ENCODE data around the gene CCDC146.
A peak's percentile ranks its signal among the peaks of the same experiment; 100 is the strongest.
"Not testable (repeated sequence)": the region's sequence is repeated elsewhere in the genome, so short reads cannot be mapped to it uniquely, and the experiment has no call there.

The CCDC146 gene

DNA sequence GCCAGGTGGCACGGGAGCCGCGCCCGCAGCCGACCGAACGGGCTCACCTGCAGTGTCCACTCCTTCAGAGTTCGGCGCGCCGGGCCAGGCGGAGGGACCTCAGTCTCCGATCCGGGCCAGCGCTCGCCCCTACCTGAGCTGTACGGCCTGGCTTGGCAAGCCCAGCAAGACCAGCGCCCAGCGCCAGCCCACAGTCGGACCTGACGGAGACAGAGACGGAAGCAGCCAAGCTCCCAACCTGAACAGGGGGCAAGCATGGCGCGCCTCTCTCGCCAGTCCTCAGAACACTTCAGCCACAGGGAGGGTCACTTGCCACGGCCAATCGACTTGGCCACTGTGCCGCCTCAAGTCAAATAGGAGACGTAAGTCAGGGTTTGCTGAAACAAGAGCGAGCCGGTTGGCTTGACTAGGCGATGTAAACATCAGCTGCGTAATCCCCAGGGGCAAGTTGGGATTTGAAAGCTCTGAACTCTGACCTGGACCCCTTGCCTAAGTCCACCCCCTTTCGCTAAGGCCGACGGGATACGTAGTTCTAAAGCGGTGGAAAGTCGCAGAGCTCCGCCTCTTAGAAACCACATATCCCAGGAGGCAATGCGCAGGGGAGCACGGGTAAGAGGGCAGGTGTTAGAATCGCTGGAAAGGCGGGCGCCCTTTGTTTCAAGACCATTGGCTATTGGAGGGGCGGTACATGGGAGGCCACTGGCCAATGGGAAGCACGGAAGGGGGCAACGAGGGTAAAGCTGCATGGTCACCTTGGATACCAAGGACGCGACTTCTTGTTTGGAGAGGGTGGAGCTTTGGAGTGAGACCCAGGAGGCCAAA is at the start of gene CCDC146:
Gene CCDC146, plus strand, starts transcription at position 756 of the 822 bp plus-strand sequence. CDS start 45,054 bp downstream, outside the sequence.
- DNase-seq (ENCODE audit: low spot score): peak; percentile 98

DNA sequence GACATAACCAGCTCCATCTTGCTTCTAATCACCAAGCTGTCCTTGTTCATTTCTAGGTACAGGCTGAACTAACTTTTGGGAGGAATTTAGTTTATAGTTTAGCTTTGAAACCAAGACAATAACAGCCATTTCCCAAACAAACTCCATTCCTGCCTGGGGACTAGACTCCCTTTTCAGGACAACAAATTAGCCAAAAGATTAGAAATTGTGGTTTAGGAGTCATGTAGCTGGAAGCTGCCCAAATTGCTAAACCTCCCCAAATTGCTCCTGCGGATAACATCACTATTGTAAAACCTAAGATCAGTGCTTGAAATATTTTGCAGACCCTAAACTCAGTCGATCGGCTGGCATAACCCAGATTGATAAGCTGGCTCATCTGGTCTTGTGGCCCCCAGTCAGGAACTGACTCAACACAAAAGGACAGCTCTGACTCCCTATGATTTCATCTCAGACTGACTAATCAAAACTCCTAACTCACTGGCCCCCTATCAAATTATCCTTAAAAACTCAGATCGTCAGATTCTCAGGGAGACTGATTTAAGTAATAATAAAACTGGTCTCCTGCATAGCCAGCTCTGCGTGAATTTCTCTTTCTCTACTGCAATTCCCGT is 47.5 kb upstream of the CCDC146 start:
- not testable (repeated sequence) for DNase-seq (ENCODE audit: low spot score)

DNA sequence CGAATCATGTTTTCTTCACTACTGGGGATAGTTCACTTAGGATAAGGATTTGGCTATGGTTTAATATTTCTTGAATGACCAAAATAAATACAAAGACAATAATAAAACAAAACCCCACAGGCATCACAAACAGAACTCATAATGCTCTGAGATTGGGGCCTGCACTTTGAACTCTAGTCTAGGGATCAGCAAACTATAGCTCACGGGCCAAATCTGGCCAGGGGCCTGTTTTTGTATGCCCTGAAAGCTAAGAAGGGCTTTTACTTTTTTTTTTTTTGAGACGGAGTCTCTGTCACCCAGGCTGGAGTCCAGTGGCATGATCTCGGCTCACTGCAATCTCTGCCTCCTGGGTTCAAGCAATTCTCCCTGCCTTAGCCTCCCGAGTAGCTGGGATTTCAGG is 45.4 kb upstream of the CCDC146 start:
- not testable (repeated sequence) for DNase-seq (ENCODE audit: low spot score)

- DNase-seq (ENCODE audit: low spot score): not testable (repeated sequence)
Measured at GRCh38 chr7:77079112-77079511, 43.3 kb upstream of the CCDC146 start.

DNA sequence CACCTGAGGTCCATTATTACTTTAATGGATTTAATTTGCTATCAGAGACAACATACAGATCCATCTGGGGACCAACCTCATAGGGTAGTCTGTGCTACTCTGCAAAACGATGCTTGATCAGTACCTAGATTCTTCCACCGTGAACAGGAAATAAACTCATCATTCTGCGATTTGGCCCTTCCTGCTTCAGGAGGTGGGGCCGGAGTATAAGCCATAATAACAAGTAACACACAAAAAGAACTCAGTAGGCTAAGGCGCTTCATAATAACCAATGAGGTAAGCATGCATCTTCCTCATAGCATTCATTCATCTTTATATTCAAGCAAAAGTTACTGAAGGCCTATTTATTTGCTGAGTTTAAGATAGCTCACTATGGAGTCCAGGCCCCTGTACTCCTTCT is 42.8 kb upstream of the CCDC146 start:
- DNase-seq (ENCODE audit: low spot score): not testable (repeated sequence)

GRCh38 chr7:77080236-77080635 is 42.2 kb upstream of the CCDC146 start:
- DNase-seq (ENCODE audit: low spot score): not testable (repeated sequence)

DNA sequence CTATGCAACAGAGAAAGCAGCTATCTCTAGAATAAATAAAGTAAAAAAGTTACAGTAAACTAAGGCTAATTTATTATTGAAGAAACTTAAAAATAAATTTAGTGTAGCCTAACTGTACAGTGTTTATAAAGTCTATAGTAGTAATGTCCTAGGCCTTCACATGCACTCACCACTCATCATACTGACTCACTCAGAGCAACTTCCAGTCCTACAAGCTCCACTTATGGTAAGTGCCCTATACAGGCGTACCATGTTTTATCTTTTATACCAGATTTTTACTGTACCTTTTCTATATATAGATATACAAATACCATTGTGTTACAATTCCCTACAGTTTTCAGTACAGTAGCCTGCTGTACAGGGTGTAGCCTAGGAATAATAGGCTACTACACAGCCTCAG is 40.2 kb upstream of the CCDC146 start:
- not testable (repeated sequence) for DNase-seq (ENCODE audit: low spot score)

GRCh38 chr7:77092301-77092700 is 30.1 kb upstream of the CCDC146 start:
- not testable (repeated sequence) for DNase-seq (ENCODE audit: low spot score)

DNA sequence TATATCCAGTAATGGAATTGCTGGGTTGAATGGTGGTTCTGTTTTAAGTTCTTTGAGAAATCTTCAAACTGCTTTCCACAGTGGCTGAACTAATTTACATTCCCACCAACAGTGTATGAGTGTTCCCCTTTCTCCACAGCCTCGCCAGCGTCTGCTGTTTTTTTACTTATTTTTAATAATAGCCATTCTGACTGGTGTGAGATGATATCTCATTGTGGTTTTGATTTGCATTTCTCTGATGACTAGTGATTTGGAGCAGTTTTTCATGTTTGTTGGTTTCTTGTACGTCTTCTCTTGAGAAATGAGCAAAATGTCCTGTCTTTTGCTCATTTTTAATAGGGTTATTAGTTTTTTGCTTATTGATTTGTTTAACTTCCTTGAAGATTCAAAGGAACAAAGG is 21.9 kb upstream of the CCDC146 start:
- DNase-seq (ENCODE audit: low spot score): not testable (repeated sequence)

- not testable (repeated sequence) for DNase-seq (ENCODE audit: low spot score)
Measured at GRCh38 chr7:77101187-77101586, 21.2 kb upstream of the CCDC146 start.

DNA sequence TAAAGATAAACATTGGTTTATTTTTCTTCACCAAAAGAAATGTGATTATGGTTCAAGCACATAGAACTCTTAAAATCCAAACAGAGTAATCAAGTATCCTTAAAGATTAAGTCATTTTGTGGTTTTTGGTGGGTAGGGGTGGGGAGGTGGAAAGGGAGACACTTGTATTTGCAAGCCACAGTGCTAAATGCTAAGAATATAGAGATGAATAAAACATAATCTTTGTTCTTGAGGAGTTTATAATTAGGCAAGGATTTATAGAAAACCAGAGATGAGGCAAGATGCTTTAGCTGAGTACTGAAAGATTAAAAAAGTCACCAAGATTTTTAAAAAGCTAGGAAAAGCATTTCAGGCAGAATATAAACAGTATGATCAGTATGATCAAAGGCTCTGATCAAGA is 19.7 kb upstream of the CCDC146 start:
- DNase-seq (ENCODE audit: low spot score): not testable (repeated sequence)

DNA sequence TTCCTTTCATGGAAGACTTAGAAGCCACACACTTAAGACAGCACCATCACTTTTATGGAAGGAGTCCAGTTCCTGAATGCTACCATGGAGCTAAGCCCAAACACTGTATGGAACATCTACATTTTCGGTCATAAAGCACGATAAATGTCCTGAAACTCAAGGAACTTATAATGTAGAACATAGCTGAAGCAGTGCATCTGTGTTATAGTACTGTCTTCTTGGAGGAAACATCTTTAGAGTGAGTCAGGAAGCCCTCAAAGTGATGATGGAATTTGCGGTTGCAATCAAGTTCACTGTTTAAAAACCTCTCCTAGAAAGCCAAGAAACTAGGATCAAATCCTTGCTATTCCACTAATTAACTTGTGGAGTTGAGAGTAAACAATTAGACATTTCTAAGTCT is 16.5 kb upstream of the CCDC146 start:
- not testable (repeated sequence) for DNase-seq (ENCODE audit: low spot score)

GRCh38 chr7:77107659-77108058 is 14.8 kb upstream of the CCDC146 start:
- DNase-seq (ENCODE audit: low spot score): not testable (repeated sequence)

DNA sequence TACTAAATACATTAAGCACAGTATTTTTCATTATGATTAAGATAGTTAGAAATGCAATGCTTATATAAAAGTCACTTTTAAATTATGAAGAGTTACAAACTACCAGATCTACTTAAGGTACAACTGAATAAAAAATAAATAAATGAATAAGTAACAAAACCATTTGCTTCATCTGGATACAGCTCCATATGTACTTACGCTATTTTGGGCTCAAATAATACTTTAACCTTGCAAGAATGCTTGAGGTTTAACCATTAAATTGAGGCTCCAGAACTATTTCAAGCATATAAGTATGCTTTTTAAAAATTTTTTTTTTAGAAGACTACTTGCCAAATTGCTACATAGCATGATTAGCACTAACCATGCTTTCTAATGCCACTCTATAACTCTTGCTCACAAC is 14.1 kb upstream of the CCDC146 start:
- DNase-seq (ENCODE audit: low spot score): not testable (repeated sequence)

DNA sequence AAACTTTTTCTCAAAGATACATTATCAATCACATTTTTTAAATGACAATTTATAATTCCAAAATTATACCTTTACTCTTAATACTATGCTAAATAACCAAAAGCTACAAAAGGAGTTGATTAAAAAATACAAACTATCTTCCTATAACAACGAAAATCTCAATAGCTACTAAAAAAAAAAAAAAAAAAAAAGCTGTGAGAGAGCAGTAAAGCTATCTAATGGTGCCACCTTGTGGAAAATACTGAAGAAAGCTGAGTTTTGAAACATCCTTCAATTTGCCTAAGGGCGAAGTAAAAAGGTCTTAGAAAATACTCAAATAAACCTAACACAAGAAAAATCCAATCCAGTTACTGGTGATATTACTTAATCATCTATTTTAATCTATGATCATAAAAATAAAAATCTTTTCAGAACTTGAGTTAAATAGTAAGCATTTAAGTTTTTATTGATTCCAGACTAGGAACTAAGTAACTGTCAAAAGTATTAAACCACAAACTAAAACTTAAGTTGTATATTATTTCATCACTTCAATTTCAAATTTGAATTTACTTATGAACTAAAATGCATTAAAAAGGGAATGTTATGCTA is 9.6 kb upstream of the CCDC146 start:
- DNase-seq (ENCODE audit: low spot score): peak; percentile 21

DNA sequence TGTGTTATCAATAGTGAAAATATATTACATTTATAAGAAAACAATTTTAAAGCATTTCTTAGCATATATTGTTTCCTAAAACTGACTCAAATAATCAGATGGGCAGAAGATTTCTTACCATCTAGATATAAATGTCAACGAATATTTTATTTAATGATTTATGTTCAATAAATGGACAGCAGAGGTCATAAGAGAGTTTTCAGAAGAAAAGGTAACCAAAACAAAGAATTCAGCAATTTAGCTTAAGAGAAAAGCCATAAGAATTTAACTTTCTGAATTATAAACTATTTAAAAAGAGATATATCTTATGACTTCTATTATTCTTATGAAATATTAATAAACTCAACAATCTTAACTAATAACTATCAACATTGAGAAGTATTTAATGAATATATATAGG is 3.1 kb downstream of the CCDC146 start:
- DNase-seq (ENCODE audit: low spot score): not testable (repeated sequence)

GRCh38 chr7:77127009-77127408 is 4.6 kb downstream of the CCDC146 start:
- DNase-seq (ENCODE audit: low spot score): not testable (repeated sequence)

GRCh38 chr7:77128582-77129410 is 6.4 kb downstream of the CCDC146 start:
- not testable (repeated sequence) for DNase-seq (ENCODE audit: low spot score)

DNA sequence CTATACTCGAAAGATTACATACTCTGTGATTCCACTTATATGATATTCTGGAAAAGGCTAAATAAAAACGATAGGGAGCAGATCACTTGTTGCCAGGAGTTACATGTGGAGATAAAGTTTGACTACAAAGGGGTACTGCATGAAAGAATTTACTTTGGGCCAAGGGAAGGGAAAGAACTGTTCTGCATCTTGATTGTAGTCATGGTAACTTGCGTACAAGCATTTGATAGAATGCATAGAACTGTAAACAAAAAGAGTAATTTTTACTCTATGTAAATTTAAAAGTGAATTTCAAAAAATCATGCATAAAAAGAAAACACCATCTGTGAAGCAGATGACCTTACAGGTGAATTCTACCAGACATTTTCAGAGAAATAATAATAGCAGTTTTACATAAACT is 9.4 kb downstream of the CCDC146 start:
- DNase-seq (ENCODE audit: low spot score): not testable (repeated sequence)

- not testable (repeated sequence) for DNase-seq (ENCODE audit: low spot score)
Measured at GRCh38 chr7:77138668-77139067, 16.3 kb downstream of the CCDC146 start.

- DNase-seq (ENCODE audit: low spot score): not testable (repeated sequence)
Measured at GRCh38 chr7:77140291-77140690, 17.9 kb downstream of the CCDC146 start.

DNA sequence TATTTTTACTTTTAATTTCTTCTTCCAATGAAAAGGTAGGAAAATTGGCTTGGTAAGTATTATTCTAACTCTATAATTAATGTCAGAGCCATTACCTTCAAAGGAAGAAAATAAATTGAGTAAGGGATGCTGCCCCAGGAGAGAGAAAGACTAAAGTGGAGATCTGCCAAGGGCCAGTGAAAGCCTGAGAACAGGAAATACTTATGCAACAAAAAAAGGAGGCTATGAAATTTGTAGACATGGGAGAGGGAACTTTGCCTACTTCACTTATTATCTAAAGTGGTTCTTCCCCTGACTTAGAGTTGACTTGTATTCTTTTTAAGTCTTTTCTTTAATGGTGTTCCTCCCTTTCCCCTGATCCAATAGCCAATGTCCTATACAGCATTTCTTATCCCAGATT is 29.8 kb downstream of the CCDC146 start:
- not testable (repeated sequence) for DNase-seq (ENCODE audit: low spot score)
